H9 (cell line): Measurements from ENCODE around the gene LRFN3. TPM values are rescaled to one million over a fixed set of nuclear protein-coding genes. Genes with fewer than 3 reads are reported as not detected.
A peak's percentile ranks its signal among the peaks of the same experiment; 100 is the strongest.

Experiments
- DNase-seq: peaks from one replicate; pipeline ENCODE4 v3.0.0-alpha.2; 2017
- H2AFZ ChIP-seq: one replicate; pipeline ENCODE4 v1.6.1; 2013; ENCODE audit warnings: mild to moderate bottlenecking, low read length, control low read depth, moderate library complexity
- H2AK5ac ChIP-seq: 2 replicates; pipeline ENCODE4 v1.6.1; 2013; ENCODE audit warnings: low read length, control low read depth, mixed read lengths; ENCODE audit not compliant: insufficient read length
- H2BK120ac ChIP-seq: one replicate; pipeline ENCODE4 v1.6.1; 2013; ENCODE audit warnings: low read depth, mild to moderate bottlenecking, low read length, control low read depth, inconsistent platforms; ENCODE audit not compliant: poor library complexity, severe bottlenecking
- H2BK12ac ChIP-seq: 2 replicates; pipeline ENCODE4 v1.6.1; 2013; ENCODE audit warnings: low read length, control low read depth, mixed read lengths, low read depth; ENCODE audit not compliant: insufficient read length
- H2BK15ac ChIP-seq: 2 replicates; pipeline ENCODE4 v1.6.1; 2013; ENCODE audit warnings: low read depth, low read length, control low read depth
- H2BK20ac ChIP-seq: one replicate; pipeline ENCODE4 v1.6.1; 2013; ENCODE audit warnings: low read depth, mild to moderate bottlenecking, low read length, control low read depth, inconsistent platforms; ENCODE audit not compliant: poor library complexity, severe bottlenecking
- H2BK5ac ChIP-seq: 2 replicates; pipeline ENCODE4 v1.6.1; 2013; ENCODE audit warnings: low read length, control low read depth, mixed read lengths; ENCODE audit not compliant: insufficient read length
- H3K14ac ChIP-seq: 2 replicates; pipeline ENCODE4 v1.6.1; 2013; ENCODE audit warnings: low read length, control low read depth; ENCODE audit not compliant: insufficient read depth
- H3K18ac ChIP-seq: 2 replicates; pipeline ENCODE4 v1.6.1; 2013; ENCODE audit warnings: low read depth, mild to moderate bottlenecking, mixed read lengths, low read length, control low read depth; ENCODE audit not compliant: insufficient read length
- H3K23ac ChIP-seq: 2 replicates; pipeline ENCODE4 v1.6.1; 2013; ENCODE audit warnings: low read length, control low read depth, mixed read lengths, low read depth; ENCODE audit not compliant: insufficient read length
- H3K23me2 ChIP-seq: 2 replicates; pipeline ENCODE4 v1.6.1; 2013; ENCODE audit warnings: low read depth, mild to moderate bottlenecking, mixed read lengths, low read length, control low read depth; ENCODE audit not compliant: insufficient read length, poor library complexity, severe bottlenecking
- H3K27ac ChIP-seq: 2 replicates; pipeline ENCODE4 v1.5.1; 2013; ENCODE audit warnings: low read length, control low read depth, mixed read lengths, low read depth; ENCODE audit not compliant: insufficient read length
- H3K27me3 ChIP-seq: 2 replicates; pipeline ENCODE4 v1.6.1; 2013; ENCODE audit warnings: low read length, control low read depth, inconsistent platforms; ENCODE audit not compliant: insufficient read depth
- H3K4ac ChIP-seq: 2 replicates; pipeline ENCODE4 v1.6.1; 2013; ENCODE audit warnings: low read depth, mild to moderate bottlenecking, control low read depth, inconsistent platforms, low read length, moderate library complexity
- H3K4me1 ChIP-seq: 2 replicates; pipeline ENCODE4 v1.6.1; 2013; ENCODE audit warnings: low read length, control low read depth, inconsistent platforms; ENCODE audit not compliant: insufficient read depth
- H3K4me2 ChIP-seq: 2 replicates; pipeline ENCODE4 v1.6.1; 2013; ENCODE audit warnings: low read length, control low read depth, mixed read lengths; ENCODE audit not compliant: insufficient read length, insufficient read depth
- H3K56ac ChIP-seq: 2 replicates; pipeline ENCODE4 v1.6.1; 2013; ENCODE audit warnings: low read depth, mild to moderate bottlenecking, mixed read lengths, low read length, control low read depth; ENCODE audit not compliant: insufficient read length
- H3K79me1 ChIP-seq: 2 replicates; pipeline ENCODE4 v1.6.1; 2013; ENCODE audit warnings: low read depth, mild to moderate bottlenecking, moderate library complexity, low read length, control low read depth, inconsistent platforms; ENCODE audit not compliant: insufficient read depth, poor library complexity, severe bottlenecking
- H3K79me2 ChIP-seq: 2 replicates; pipeline ENCODE4 v1.6.1; 2013; ENCODE audit warnings: low read length, control low read depth, inconsistent platforms; ENCODE audit not compliant: insufficient read depth
- H3K9ac ChIP-seq: 2 replicates; pipeline ENCODE4 v1.6.1; 2013; ENCODE audit warnings: low read length, control low read depth, mixed read lengths; ENCODE audit not compliant: insufficient read length; ENCODE audit errors: extremely low read depth
- H3K9me3 ChIP-seq: one replicate; pipeline ENCODE4 v1.6.1; 2013; ENCODE audit warnings: low read depth, low read length, inconsistent platforms; ENCODE audit not compliant: control insufficient read depth
- H3T11ph ChIP-seq: one replicate; pipeline ENCODE4 v1.6.1; 2013; ENCODE audit warnings: mild to moderate bottlenecking, low read length, control low read depth, inconsistent platforms
- H4K20me1 ChIP-seq: one replicate; pipeline ENCODE4 v1.6.1; 2013; ENCODE audit not compliant: control insufficient read depth, insufficient read length, insufficient read depth
- H4K5ac ChIP-seq: 2 replicates; pipeline ENCODE4 v1.6.1; 2013; ENCODE audit warnings: low read depth, mild to moderate bottlenecking, mixed read lengths, low read length, control low read depth; ENCODE audit not compliant: insufficient read length
- H4K8ac ChIP-seq: replicated peaks from 2 replicates; pipeline ENCODE4 v1.6.1; 2013; ENCODE audit warnings: low read length, control low read depth, mixed read lengths, low read depth; ENCODE audit not compliant: insufficient read length
- H4K91ac ChIP-seq: 2 replicates; pipeline ENCODE4 v1.6.1; 2013; ENCODE audit warnings: low read depth, mild to moderate bottlenecking, moderate library complexity, mixed read lengths, low read length, control low read depth; ENCODE audit not compliant: insufficient read length
- H3K27ac Mint-ChIP-seq, 3 experiments: 2 replicates in 2 of 3; 3 replicates in 1 of 3; pipeline ENCODE4 v1.8.0; 2020 to 2021; ENCODE audit warnings: mixed read lengths in 3 of 3, mild to moderate bottlenecking in 1 of 3, moderate library complexity in 1 of 3
- H3K27me3 Mint-ChIP-seq: 2 replicates; pipeline ENCODE4 v1.8.0; 2021; ENCODE audit warnings: low read depth, mild to moderate bottlenecking, moderate library complexity, mixed read lengths
- H3K36me3 Mint-ChIP-seq, 3 experiments: 2 replicates in 2 of 3; 3 replicates in 1 of 3; pipeline ENCODE4 v1.8.0; 2020 to 2021; ENCODE audit warnings: low read depth in 3 of 3, mixed read lengths in 3 of 3; ENCODE audit not compliant: insufficient read depth in 1 of 3
- H3K4me1 Mint-ChIP-seq, 2 experiments: 2 replicates each; pipeline ENCODE4 v1.8.0; 2020; ENCODE audit warnings: mixed read lengths in 2 of 2
- H3K4me3 Mint-ChIP-seq, 2 experiments: 2 replicates in 1 of 2; 3 replicates in 1 of 2; pipeline ENCODE4 v1.8.0; 2020 to 2021; ENCODE audit warnings: mild to moderate bottlenecking in 2 of 2, mixed read lengths in 2 of 2, moderate library complexity in 1 of 2
- H3K9me3 Mint-ChIP-seq, 2 experiments: 2 replicates in 1 of 2; 3 replicates in 1 of 2; pipeline ENCODE4 v1.8.0; 2020; ENCODE audit warnings: mild to moderate bottlenecking in 2 of 2, mixed read lengths in 2 of 2, moderate library complexity in 1 of 2
- CTCF ChIP-seq: fragments of 200-600 bp; sonication (generic); conservative IDR thresholded peaks from 3 replicates; pipeline ENCODE4 v1.8.0; 2021; ENCODE audit warnings: antibody characterized with exemption, mild to moderate bottlenecking
- WGBS: extraction: QIAGEN DNeasy Blood & Tissue Kit; methylation state at CpG from one replicate; pipeline ENCODE4 v1.1.7; 2013; ENCODE audit warnings: missing lambda C conversion rate, low lambda C conversion rate, mixed read lengths; ENCODE audit not compliant: insufficient read length; ENCODE audit errors: extremely low coverage; 5-methylcytosine and 5-hydroxymethylcytosine counted together
- total RNA-seq: library from RNA; stranded (reverse); gene quantifications from 2 replicates; pipeline ENCODE4 v1.2.1, GENCODE V29; 2021

The LRFN3 gene
- total RNA-seq, 1 experiment from 2014 or later = 20.5 TPM

- no peak overlapping the region for H3K4ac ChIP-seq
- H2BK120ac ChIP-seq = no peak overlapping the region
- H3K4me1 Mint-ChIP-seq = peaks cover 17 to 40% of the 10 kb centered on the region in 2 experiments
- H2BK15ac ChIP-seq = no peak overlapping the region
- no peak for TF ChIP-seq CTCF
- H4K5ac ChIP-seq = no peak overlapping the region
- H3K4me1 ChIP-seq = peaks cover 7% of the 10 kb centered on the region; the same call in 1 of the 2 replicates
- H3K23ac ChIP-seq = no peak overlapping the region
- no peak overlapping the region for H3T11ph ChIP-seq
- no peaks in the 10 kb centered on the region; a peak in 1 of 5 replicates for H3K9me3 Mint-ChIP-seq
- WGBS = no CpG with 5 or more reads among the region's 24 CpGs
- peak overlapping the region; percentile 11 for H3K18ac ChIP-seq
- no peaks in the 10 kb centered on the region for H4K20me1 ChIP-seq
- H3K79me1 ChIP-seq = peaks cover 3% of the 10 kb centered on the region
- DNase-seq = peak; percentile 91
- no peak overlapping the region for H2BK20ac ChIP-seq
- H3K9ac ChIP-seq = peak overlapping the region; percentile 31
- peak overlapping the region; percentile 55 for H3K4me2 ChIP-seq
- no peak overlapping the region for H2BK5ac ChIP-seq
- H3K23me2 ChIP-seq = peaks cover 8% of the 10 kb centered on the region
- H3K36me3 Mint-ChIP-seq = peaks cover 0 to 4% (median 0%) of the 10 kb centered on the region in 3 experiments; a peak in 1 of 7 replicates
- no peak overlapping the region for H2AK5ac ChIP-seq
- H4K8ac ChIP-seq = no peak overlapping the region
- H4K91ac ChIP-seq = no peak overlapping the region
- H3K27me3 Mint-ChIP-seq = peaks cover 12% of the 10 kb centered on the region
- H3K27ac Mint-ChIP-seq = peak overlapping the region; percentile 58 to 95 (median 72); a peak in 4 of 7 replicates
- no peaks in the 10 kb centered on the region for H3K79me2 ChIP-seq
- H2BK12ac ChIP-seq = no peak overlapping the region
- H3K56ac ChIP-seq = no peak overlapping the region
- H3K4me3 Mint-ChIP-seq = peak overlapping the region; percentile 80 to 86
- no peak overlapping the region for H3K27ac ChIP-seq
- H3K14ac ChIP-seq = no peak overlapping the region
- no peaks in the 10 kb centered on the region for H3K27me3 ChIP-seq
- H3K9me3 ChIP-seq = no peaks in the 10 kb centered on the region
- no peak overlapping the region for H2AFZ ChIP-seq
Measured at GRCh38 chr19:35903550-35904179, 32.5 kb upstream of the LRFN3 start.
